GM19023 (cell line): ENCODE data around the gene NTN3.

ENCODE experiments used
- ATAC-seq: cut with Tn5 transposase; IDR thresholded peaks from one replicate; pipeline ENCODE4 v1.9.1; 2021; ENCODE audit warnings: mild to moderate bottlenecking, moderate library complexity; ENCODE audit not compliant: unreplicated experiment

The NTN3 gene

GRCh38 chr16:2512735-2513404, 41.8 kb downstream of the NTN3 start:
- ATAC-seq, result no peak

DNA sequence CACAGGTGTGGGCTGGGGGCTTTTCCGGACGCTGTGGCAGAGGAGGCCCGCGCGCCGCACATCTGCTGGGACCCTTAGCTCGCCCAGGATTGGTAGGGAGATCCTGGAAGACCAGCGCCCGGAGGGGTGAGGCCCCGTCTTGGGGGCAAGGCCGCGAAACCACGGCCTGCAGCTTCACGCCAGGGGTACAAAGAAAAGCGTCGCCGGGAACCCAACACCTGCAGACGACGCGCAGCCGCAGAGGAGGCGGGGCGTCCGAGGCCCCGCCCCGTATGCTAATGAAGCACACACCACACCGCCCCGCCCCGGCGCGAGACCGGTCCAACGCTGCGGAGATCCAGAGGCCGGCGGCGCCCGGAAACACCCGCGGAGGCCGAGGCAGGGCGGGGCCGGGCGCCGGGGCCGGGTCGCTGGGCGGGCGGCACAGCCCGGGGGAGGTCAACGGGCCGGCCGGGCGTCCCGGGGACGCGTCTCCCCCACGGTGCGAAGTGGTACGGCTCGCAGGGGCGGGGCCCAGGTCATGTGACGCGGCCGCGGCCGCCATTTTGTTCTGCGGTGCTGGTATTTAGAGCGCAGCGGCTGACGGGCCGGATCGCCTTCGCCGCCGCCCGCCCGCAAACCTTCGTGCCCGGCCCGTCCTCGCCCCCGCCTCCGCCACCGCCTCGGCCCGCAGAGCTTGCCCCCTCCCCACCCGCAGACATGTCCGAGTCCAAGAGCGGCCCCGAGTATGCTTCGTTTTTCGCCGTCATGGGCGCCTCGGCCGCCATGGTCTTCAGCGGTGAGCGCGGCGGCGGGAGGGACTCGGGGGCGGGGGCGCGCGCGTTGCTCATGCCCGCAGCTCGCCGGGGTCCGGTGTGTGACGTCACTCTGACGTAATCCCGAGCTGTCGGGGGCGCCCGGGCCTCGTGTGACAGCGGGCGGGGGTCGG, 42.6 kb downstream of the NTN3 start, which contains the start of gene ATP6V0C:
TSS of gene ATP6V0C (plus strand) at position 548 of the 928 bp plus-strand sequence. CDS start at position 700, 152 bp downstream.
- peak; percentile 70 for ATAC-seq

DNA sequence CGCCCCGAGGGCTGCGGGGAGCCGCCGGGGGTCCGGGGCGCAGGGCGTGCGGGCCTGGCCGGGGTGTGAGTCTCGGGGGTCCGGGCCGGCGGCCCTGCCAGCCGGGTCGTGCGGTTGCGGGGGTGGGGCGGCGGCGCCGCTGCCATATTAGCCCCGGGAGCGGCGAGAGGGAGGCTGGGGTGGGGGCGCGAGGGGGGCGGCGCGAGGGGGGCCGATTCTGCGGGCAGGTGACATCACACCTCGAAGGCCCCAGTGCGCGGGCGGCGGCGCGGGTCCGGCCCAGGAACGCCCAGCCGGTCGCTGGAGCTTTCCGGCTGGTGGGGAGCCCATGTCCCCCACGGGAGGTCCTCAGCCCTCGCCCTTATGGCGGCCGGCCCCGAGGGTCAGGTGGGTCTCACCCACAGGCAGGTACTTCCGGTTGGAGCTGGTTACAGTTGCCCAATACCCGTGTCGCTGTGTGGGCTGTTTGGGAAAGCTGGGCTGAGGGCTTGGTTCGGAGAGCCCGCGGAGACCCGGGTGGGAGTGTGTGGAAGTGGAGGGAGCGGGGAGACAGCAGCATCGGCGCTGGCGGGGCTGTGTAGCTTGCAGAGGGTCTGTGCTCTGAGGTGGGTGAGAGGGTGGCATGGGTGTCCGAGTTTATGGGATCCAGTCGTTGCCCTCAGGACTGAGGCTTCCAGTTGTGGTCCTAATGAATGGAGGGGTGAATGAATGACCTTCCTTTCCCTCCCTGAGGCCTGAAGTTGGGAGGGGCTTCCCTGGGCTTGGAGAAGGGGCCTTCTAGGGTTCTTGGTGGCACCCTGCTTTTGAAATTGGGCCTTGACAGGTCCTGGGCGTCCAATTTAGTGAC, 43.5 kb downstream of the NTN3 start:
- ATAC-seq, result peak; percentile 6

GRCh38 chr16:2515180-2515851, 44.2 kb downstream of the NTN3 start:
- ATAC-seq, result no peak

DNA sequence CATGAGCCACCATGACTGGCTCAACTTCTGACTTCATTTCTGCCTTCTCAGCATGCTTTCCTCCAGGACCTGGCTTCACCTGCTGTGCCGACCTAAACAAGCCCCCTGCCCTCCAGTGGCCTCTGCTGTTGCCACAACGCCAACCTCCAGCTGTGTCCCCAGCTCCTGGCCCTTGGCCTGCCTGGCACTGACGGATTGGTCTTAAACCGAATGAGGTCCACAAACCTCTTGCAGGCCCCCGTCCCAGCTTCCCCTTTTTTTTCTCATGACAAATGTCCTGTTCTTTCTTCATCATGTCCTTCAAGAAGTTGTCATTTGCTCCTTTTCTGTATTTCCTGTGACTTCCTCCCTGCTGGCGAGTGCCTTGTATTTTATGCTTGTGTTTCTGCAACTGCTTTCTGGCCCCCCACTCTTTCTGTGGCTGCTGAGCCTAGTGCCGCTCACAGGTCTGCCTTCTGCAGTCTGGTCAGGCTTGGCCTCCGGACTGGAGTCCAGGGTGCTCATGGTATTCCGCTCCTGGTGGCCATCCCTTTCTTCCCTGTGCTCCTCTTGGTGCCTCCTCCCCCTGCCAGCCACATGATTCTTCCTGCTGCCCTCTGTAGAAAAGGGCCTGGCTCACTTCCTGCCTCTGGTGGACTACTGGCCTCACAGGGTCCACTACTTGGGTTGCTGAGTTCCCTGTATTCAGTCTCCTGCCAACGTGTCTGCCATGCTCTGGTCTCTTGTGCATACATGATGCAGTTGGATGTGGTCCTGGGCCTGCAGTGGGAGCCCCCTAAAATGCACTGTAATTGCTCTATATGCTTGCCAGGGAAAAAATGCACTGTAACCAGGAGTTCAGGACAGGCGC, 45.5 kb downstream of the NTN3 start:
- ATAC-seq, result no peak

- ATAC-seq, result no peak
These were observed 47.0 kb downstream of the NTN3 start for GRCh38 chr16:2517954-2518605.

GRCh38 chr16:2518823-2519710, 48.0 kb downstream of the NTN3 start:
- no peak for ATAC-seq

GRCh38 chr16:2519711-2520080, 48.6 kb downstream of the NTN3 start:
- ATAC-seq, result no peak

DNA sequence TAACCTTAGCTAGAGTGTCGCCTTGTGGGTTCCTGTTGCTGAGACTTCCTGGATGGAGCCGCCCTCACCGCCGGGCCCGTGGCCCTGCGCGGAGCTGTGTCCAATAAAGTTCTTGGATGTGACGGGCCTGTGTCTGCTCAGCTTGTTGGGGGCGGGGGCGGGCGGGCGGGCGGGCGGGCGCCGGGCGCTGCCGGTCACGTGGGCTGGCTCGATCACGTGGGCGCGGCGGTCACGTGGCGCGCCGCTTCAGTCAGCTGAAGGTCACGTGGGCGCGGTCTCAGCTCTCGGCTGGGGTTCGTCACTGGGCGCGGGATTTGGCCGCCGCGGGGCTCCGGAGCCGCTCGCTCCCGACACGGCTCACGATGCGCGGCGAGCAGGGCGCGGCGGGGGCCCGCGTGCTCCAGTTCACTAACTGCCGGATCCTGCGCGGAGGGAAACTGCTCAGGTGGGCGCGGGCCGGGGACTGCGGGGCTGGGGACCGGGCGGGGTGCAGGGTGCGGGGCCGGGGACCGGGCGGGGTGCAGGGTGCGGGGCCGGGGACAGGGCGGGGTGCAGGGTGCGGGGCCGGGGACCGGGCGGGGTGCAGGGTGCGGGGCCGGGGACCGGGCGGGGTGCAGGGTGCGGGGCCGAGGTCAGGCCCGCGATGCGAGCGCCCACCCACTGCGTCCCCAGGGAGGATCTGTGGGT, 49.1 kb downstream of the NTN3 start, which contains the start of gene AMDHD2:
TSS of gene AMDHD2 (plus strand) at position 275 of the 687 bp plus-strand sequence. CDS start at position 363, 88 bp downstream.
- ATAC-seq, result no peak

DNA sequence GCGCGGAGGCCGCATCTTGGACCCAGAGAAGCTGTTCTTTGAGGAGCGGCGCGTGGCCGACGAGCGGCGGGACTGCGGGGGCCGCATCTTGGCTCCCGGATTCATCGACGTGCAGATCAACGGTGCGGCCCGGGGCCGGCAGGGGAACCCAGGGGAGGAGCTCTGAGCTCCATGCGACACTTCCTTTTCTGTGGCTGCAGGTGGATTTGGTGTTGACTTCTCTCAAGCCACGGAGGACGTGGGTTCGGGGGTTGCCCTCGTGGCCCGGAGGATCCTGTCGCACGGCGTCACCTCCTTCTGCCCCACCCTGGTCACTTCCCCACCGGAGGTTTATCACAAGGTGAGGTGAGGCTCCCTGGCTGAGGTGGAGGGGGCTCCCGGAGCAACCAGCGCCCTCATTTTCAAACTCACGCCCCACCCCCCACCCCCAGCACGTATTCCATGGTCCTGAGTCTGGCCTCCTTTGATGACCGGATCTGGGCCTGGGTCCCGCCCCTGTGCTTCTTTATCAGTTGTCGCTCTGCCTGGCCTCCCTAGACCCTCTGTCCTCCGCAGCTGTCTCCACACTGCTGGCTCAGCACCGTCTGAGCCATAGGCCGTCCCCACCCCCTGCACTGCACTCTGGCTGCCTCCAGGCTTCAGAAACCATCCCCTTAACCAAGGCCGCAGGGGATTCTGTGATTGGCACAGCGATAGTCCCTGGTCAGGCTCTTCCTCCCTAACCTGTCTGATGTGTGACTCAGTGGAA, 49.9 kb downstream of the NTN3 start:
- ATAC-seq, result no peak
